DOHH2 (cell line): ENCODE data around the gene ANP32D.

Source experiments
- CTCF ChIP-seq: fragments of 200-600 bp; sonication (generic); IDR thresholded peaks from one replicate; pipeline ENCODE4 v1.5.1; 2014; ENCODE audit warnings: antibody characterized with exemption, mild to moderate bottlenecking, low read depth, low read length; ENCODE audit not compliant: poor library complexity, severe bottlenecking
- EZH2phosphoT487 ChIP-seq: fragments of 200-600 bp; sonication (generic); IDR thresholded peaks from 2 replicates; pipeline ENCODE4 v1.6.1; 2017; ENCODE audit warnings: borderline replicate concordance, mild to moderate bottlenecking, antibody characterized with exemption, low read length, moderate library complexity, mixed read lengths

- TF ChIP-seq CTCF (no peak), EZH2phosphoT487 (no peak)
Measured at GRCh38 chr12:48489012-48489411, 16.7 kb downstream of the ANP32D start.
